Lung (tissue), 12 donors: ENCODE results near the gene YARS1. TPM values are rescaled to one million over a fixed set of nuclear protein-coding genes. Genes with fewer than 3 reads are reported as not detected.
A peak's percentile ranks its signal among the peaks of the same experiment; 100 is the strongest.

Source experiments
- ATAC-seq: fragments of 200-7000 bp; cut with Tn5 transposase; one replicate; pipeline ENCODE4 v1.9.1; 2020; ENCODE audit warnings: moderate number of reproducible peaks; ENCODE audit not compliant: insufficient read depth, low FRiP score
- DNase-seq, 3 donors: peaks; one replicate each; pipeline ENCODE4 v3.0.0-alpha.2; 2013 to 2017
- H3K27ac ChIP-seq, 2 donors: one replicate each; pipeline ENCODE4 v1.5.1; 2013; ENCODE audit warnings: mild to moderate bottlenecking in 2 of 2, moderate library complexity in 2 of 2, control low read depth in 1 of 2, inconsistent platforms in 1 of 2, low read depth in 1 of 2, low read length in 1 of 2
- H3K27me3 ChIP-seq, 3 donors: one replicate each; pipeline ENCODE4 v1.5.1; 2013; ENCODE audit warnings: low read length in 2 of 3; ENCODE audit not compliant: control insufficient read depth in 3 of 3, insufficient read depth in 3 of 3
- H3K36me3 ChIP-seq, 4 donors: one replicate each; pipeline ENCODE4 v1.5.1; 2013; ENCODE audit warnings: low read length in 4 of 4, mild to moderate bottlenecking in 1 of 4, moderate library complexity in 1 of 4; ENCODE audit not compliant: control insufficient read depth in 4 of 4, insufficient read depth in 4 of 4
- H3K4me1 ChIP-seq, 5 donors: one replicate each; pipeline ENCODE4 v1.5.1; 2013; ENCODE audit warnings: low read length in 5 of 5, mild to moderate bottlenecking in 2 of 5, moderate library complexity in 1 of 5; ENCODE audit not compliant: control insufficient read depth in 5 of 5, insufficient read depth in 5 of 5
- H3K4me3 ChIP-seq: one replicate; pipeline ENCODE4 v1.5.1; 2013; ENCODE audit warnings: mild to moderate bottlenecking, control low read depth, moderate library complexity
- H3K9ac ChIP-seq, 2 donors: one replicate each; pipeline ENCODE4 v1.5.1; 2013; ENCODE audit warnings: low read length in 2 of 2, control low read depth in 1 of 2; ENCODE audit not compliant: insufficient read depth in 1 of 2
- H3K9me3 ChIP-seq, 4 donors: one replicate each; pipeline ENCODE4 v1.5.1; 2013; ENCODE audit warnings: low read length in 3 of 4, mild to moderate bottlenecking in 1 of 4, moderate library complexity in 1 of 4; ENCODE audit not compliant: control insufficient read depth in 4 of 4, insufficient read depth in 3 of 4
- CTCF ChIP-seq: IDR thresholded peaks from 2 replicates; pipeline ENCODE4 v1.5.1; 2012; ENCODE audit warnings: mild to moderate bottlenecking; ENCODE audit errors: control extremely low read depth, extremely low read depth
- WGBS, 2 donors: extraction: QIAGEN DNeasy Blood & Tissue Kit; methylation state at CpG; one replicate each; pipeline ENCODE4 v1.1.7; 2013; 5-methylcytosine and 5-hydroxymethylcytosine counted together
- polyA plus RNA-seq, 2 donors: library from polyadenylated mRNA; stranded (reverse); fragments of 200-250 nt; gene quantifications; one replicate each; pipeline ENCODE4 v1.2.1, GENCODE V29; 2013
- total RNA-seq, 2 donors: library from RNA; depleted of rRNA in 1 of 2; stranded (reverse); fragments of >200 nt in 1 of 2; gene quantifications; one replicate each; pipeline ENCODE4 v1.2.1, GENCODE V29; 2014 to 2021
- donor health status: control.
- donor health status: control.
- donor health status: Bipolar disorder and iron deficiency.
- donor health status: healthy.
- donor health status: DM: yes; HTN: yes; CAD: no.

Gene YARS1
- total and polyA plus RNA-seq, 4 donors, result 61.2 to 151 (median 77.8) TPM

- H3K27ac ChIP-seq, result no peak overlapping the region
- no peak for ATAC-seq
Observed at GRCh38 chr1:32786856-32787255, 30.3 kb downstream of the YARS1 start.

GRCh38 chr1:32784817-32785216, 32.3 kb downstream of the YARS1 start:
- no peak overlapping the region for H3K4me3 ChIP-seq
- no peak overlapping the region for H3K9ac ChIP-seq
- DNase-seq, result no peak
- H3K36me3 ChIP-seq, result peaks cover 23 to 55% (median 34%) of the 10 kb centered on the region in 4 donors
- H3K4me1 ChIP-seq, result no peaks in the 10 kb centered on the region
- ATAC-seq, result no peak
- no peaks in the 10 kb centered on the region for H3K27me3 ChIP-seq
- no peak for TF ChIP-seq CTCF
- H3K9me3 ChIP-seq, result no peaks in the 10 kb centered on the region
- 93 to 97% methylated on average over 3 of the region's 3 CpGs for WGBS, 2 donors
- H3K27ac ChIP-seq, result no peak overlapping the region

More at GRCh38 chr1:32786856-32787255, 30.3 kb downstream of the YARS1 start:
- Histone ChIP-seq H3K9ac (no peak overlapping the region), H3K36me3 (peaks cover 14 to 42% (median 20%) of the 10 kb centered on the region in 4 donors), H3K27me3 (no peaks in the 10 kb centered on the region), H3K4me3 (no peak overlapping the region), H3K4me1 (no peaks in the 10 kb centered on the region), H3K9me3 (no peaks in the 10 kb centered on the region)
- no peak for TF ChIP-seq CTCF
- 57 to 72% methylated on average over 4 of the region's 4 CpGs for WGBS, 2 donors
- peak in 1 of 3 donors; percentile 36 for DNase-seq

- Histone ChIP-seq H3K4me1 (no peaks in the 10 kb centered on the region), H3K27ac (no peak overlapping the region), H3K9ac (no peak overlapping the region), H3K27me3 (no peaks in the 10 kb centered on the region), H3K36me3 (peaks cover 30 to 63% (median 39%) of the 10 kb centered on the region in 4 donors), H3K4me3 (no peak overlapping the region), H3K9me3 (no peaks in the 10 kb centered on the region)
- no peak for ATAC-seq
- no peak for TF ChIP-seq CTCF
- 97 to 100% methylated on average over 5 of the region's 5 CpGs for WGBS, 2 donors
- no peak for DNase-seq
Observed at GRCh38 chr1:32783851-32784250, 33.3 kb downstream of the YARS1 start.

- TF ChIP-seq CTCF, result no peak
- no peak overlapping the region for H3K9ac ChIP-seq
- no peak overlapping the region for H3K4me3 ChIP-seq
- H3K36me3 ChIP-seq, result peaks cover 30 to 63% (median 35%) of the 10 kb centered on the region in 4 donors
- DNase-seq, result no peak
- no peaks in the 10 kb centered on the region for H3K9me3 ChIP-seq
- no peaks in the 10 kb centered on the region for H3K27me3 ChIP-seq
- WGBS, 2 donors, result 85 to 87% methylated on average over 5 of the region's 5 CpGs
- no peak overlapping the region for H3K27ac ChIP-seq
- H3K4me1 ChIP-seq, result no peaks in the 10 kb centered on the region
- ATAC-seq, result no peak
Observed at GRCh38 chr1:32782086-32782485, 35.1 kb downstream of the YARS1 start.
